Osteocyte (in vitro differentiated cells): ENCODE results near the gene PNCK. TPM values are rescaled to one million over a fixed set of nuclear protein-coding genes. Genes with fewer than 3 reads are reported as not detected.

ENCODE experiments used
- DNase-seq: peaks from one replicate; pipeline ENCODE4 v3.0.0; 2021; ENCODE audit warnings: mixed read lengths; ENCODE audit not compliant: unreplicated experiment; ENCODE audit errors: extremely low spot score
- H3K27ac Mint-ChIP-seq: one replicate; pipeline ENCODE4 v1.8.0; 2021; ENCODE audit warnings: mild to moderate bottlenecking, mixed read lengths; ENCODE audit not compliant: unreplicated experiment
- H3K27me3 Mint-ChIP-seq: one replicate; pipeline ENCODE4 v1.8.0; 2021; ENCODE audit warnings: mixed read lengths; ENCODE audit not compliant: unreplicated experiment
- H3K36me3 Mint-ChIP-seq: one replicate; pipeline ENCODE4 v1.8.0; 2021; ENCODE audit warnings: mixed read lengths; ENCODE audit not compliant: unreplicated experiment
- H3K4me1 Mint-ChIP-seq: one replicate; pipeline ENCODE4 v1.8.0; 2021; ENCODE audit warnings: mixed read lengths; ENCODE audit not compliant: unreplicated experiment
- H3K4me3 Mint-ChIP-seq: one replicate; pipeline ENCODE4 v1.8.0; 2021; ENCODE audit warnings: mild to moderate bottlenecking, moderate library complexity, mixed read lengths; ENCODE audit not compliant: unreplicated experiment
- H3K9me3 Mint-ChIP-seq: one replicate; pipeline ENCODE4 v1.8.0; 2021; ENCODE audit warnings: mixed read lengths; ENCODE audit not compliant: unreplicated experiment
- CTCF ChIP-seq: fragments of 200-600 bp; sonication (generic); IDR thresholded peaks from 2 replicates; pipeline ENCODE4 v1.5.0; 2021; ENCODE audit warnings: antibody characterized with exemption, mild to moderate bottlenecking, moderate library complexity
- total RNA-seq: library from RNA; stranded (reverse); gene quantifications from 2 replicates; pipeline ENCODE4 v1.2.1, GENCODE V29; 2021

The PNCK gene
- total RNA-seq, 1 donor from 2014 or later: 3.6 TPM

GRCh38 chrX:153636716-153637115, 36.9 kb downstream of the PNCK start:
- Mint-ChIP-seq H3K27ac (no peak overlapping the region), H3K4me3 (no peak overlapping the region), H3K36me3 (no peaks in the 10 kb centered on the region), H3K9me3 (peaks cover 2% of the 10 kb centered on the region), H3K27me3 (peaks cover 6% of the 10 kb centered on the region), H3K4me1 (no peaks in the 10 kb centered on the region)
- no peak for TF ChIP-seq CTCF
- no peak for DNase-seq

- H3K4me1 Mint-ChIP-seq: no peaks in the 10 kb centered on the region
- peaks cover 4% of the 10 kb centered on the region for H3K27me3 Mint-ChIP-seq
- H3K9me3 Mint-ChIP-seq: peaks cover 9% of the 10 kb centered on the region
- peak; percentile 47 for TF ChIP-seq CTCF
- no peak for DNase-seq
- H3K4me3 Mint-ChIP-seq: no peak overlapping the region
- H3K36me3 Mint-ChIP-seq: no peaks in the 10 kb centered on the region
- no peak overlapping the region for H3K27ac Mint-ChIP-seq
Measured at GRCh38 chrX:153635788-153636668, 37.6 kb downstream of the PNCK start.

GRCh38 chrX:153635388-153635787, 38.2 kb downstream of the PNCK start:
- peaks cover 14% of the 10 kb centered on the region for H3K9me3 Mint-ChIP-seq
- no peak for TF ChIP-seq CTCF

GRCh38 chrX:153634832-153635231, 38.8 kb downstream of the PNCK start:
- H3K4me3 Mint-ChIP-seq: no peak overlapping the region

More at GRCh38 chrX:153635388-153635787, 38.2 kb downstream of the PNCK start:
- no peak overlapping the region for H3K27ac Mint-ChIP-seq
- H3K36me3 Mint-ChIP-seq: no peaks in the 10 kb centered on the region
- H3K4me1 Mint-ChIP-seq: no peaks in the 10 kb centered on the region
- H3K4me3 Mint-ChIP-seq: no peak overlapping the region
- DNase-seq: no peak
- H3K27me3 Mint-ChIP-seq: peaks cover 4% of the 10 kb centered on the region

More at GRCh38 chrX:153634832-153635231, 38.8 kb downstream of the PNCK start:
- Mint-ChIP-seq H3K36me3 (no peaks in the 10 kb centered on the region), H3K4me1 (no peaks in the 10 kb centered on the region), H3K27me3 (peaks cover 6% of the 10 kb centered on the region), H3K9me3 (peaks cover 17% of the 10 kb centered on the region), H3K27ac (no peak overlapping the region)
- TF ChIP-seq CTCF: no peak
- DNase-seq: no peak
